NT2/D1 (cell line): ENCODE data around the gene AFDN.

ENCODE experiments used
- DNase-seq: peaks from one replicate; pipeline ENCODE4 v3.0.0-alpha.2; 2011; ENCODE audit warnings: low read depth, low spot score
- H3K27me3 ChIP-seq: 2 replicates; pipeline ENCODE4 v1.6.0; 2011; ENCODE audit warnings: mild to moderate bottlenecking; ENCODE audit not compliant: insufficient read length, insufficient read depth
- H3K36me3 ChIP-seq: 2 replicates; pipeline ENCODE4 v1.6.1; 2011; ENCODE audit warnings: mild to moderate bottlenecking, low read length, mixed read lengths; ENCODE audit not compliant: insufficient read depth, insufficient read length
- H3K4me1 ChIP-seq: 2 replicates; pipeline ENCODE4 v1.5.1; 2011; ENCODE audit not compliant: insufficient read depth, insufficient read length
- H3K4me3 ChIP-seq: 2 replicates; pipeline ENCODE4 v1.5.1; 2011; ENCODE audit warnings: low read depth; ENCODE audit not compliant: insufficient read length
- H3K9ac ChIP-seq: 2 replicates; pipeline ENCODE4 v1.6.0; 2011; ENCODE audit warnings: low read depth; ENCODE audit not compliant: insufficient read length
- H3K9me3 ChIP-seq: 2 replicates; pipeline ENCODE4 v1.5.1; 2011; ENCODE audit warnings: mild to moderate bottlenecking, low read length; ENCODE audit not compliant: insufficient read depth
- SUZ12 ChIP-seq: IDR thresholded peaks from 2 replicates; pipeline ENCODE4 v1.6.1; 2011; ENCODE audit not compliant: insufficient read length, insufficient read depth; ENCODE audit errors: extremely low read depth
- YY1 ChIP-seq: IDR thresholded peaks from 2 replicates; pipeline ENCODE4 v1.6.1; 2011; ENCODE audit not compliant: insufficient read length, insufficient read depth
- ZNF274 ChIP-seq: IDR thresholded peaks from 2 replicates; pipeline ENCODE4 v1.6.1; 2011; ENCODE audit warnings: mild to moderate bottlenecking, low read depth, low read length

The AFDN gene

GRCh38 chr6:167977717-167978467 is 151.2 kb downstream of the AFDN start:
- no peaks in the 10 kb centered on the region; the same call in 1 of the 2 replicates for H3K9me3 ChIP-seq
- no peaks in the 10 kb centered on the region for H3K27me3 ChIP-seq
- TF ChIP-seq ZNF274, result no peak
- TF ChIP-seq YY1, result no peak
- TF ChIP-seq SUZ12, result no peak
- H3K9ac ChIP-seq, result no peak overlapping the region
- no peak for DNase-seq
- no peak overlapping the region for H3K4me3 ChIP-seq
- H3K36me3 ChIP-seq, result peaks cover 7% of the 10 kb centered on the region
- H3K4me1 ChIP-seq, result peaks cover 5% of the 10 kb centered on the region

GRCh38 chr6:167978607-167979006 is 151.9 kb downstream of the AFDN start:
- Histone ChIP-seq H3K36me3 (peaks cover 7% of the 10 kb centered on the region), H3K4me3 (no peak overlapping the region), H3K4me1 (peaks cover 5% of the 10 kb centered on the region), H3K9me3 (no peaks in the 10 kb centered on the region; the same call in 1 of the 2 replicates), H3K27me3 (no peaks in the 10 kb centered on the region), H3K9ac (no peak overlapping the region)
- DNase-seq, result no peak
- TF ChIP-seq SUZ12 (no peak), YY1 (no peak), ZNF274 (no peak)

GRCh38 chr6:167979436-167980139 is 152.9 kb downstream of the AFDN start:
- H3K36me3 ChIP-seq, result peaks cover 7% of the 10 kb centered on the region

GRCh38 chr6:167980911-167981580 is 154.3 kb downstream of the AFDN start:
- no peak overlapping the region for H3K9ac ChIP-seq
- H3K27me3 ChIP-seq, result no peaks in the 10 kb centered on the region
- no peaks in the 10 kb centered on the region; the same call in 1 of the 2 replicates for H3K9me3 ChIP-seq
- peaks cover 3% of the 10 kb centered on the region for H3K4me1 ChIP-seq
- TF ChIP-seq SUZ12 (no peak), YY1 (no peak), ZNF274 (no peak)
- no peaks in the 10 kb centered on the region for H3K36me3 ChIP-seq
- no peak overlapping the region for H3K4me3 ChIP-seq
- no peak for DNase-seq

More at GRCh38 chr6:167979436-167980139, 152.9 kb downstream of the AFDN start:
- Histone ChIP-seq H3K27me3 (no peaks in the 10 kb centered on the region), H3K4me3 (no peak overlapping the region), H3K9me3 (no peaks in the 10 kb centered on the region; the same call in 1 of the 2 replicates), H3K9ac (no peak overlapping the region), H3K4me1 (peaks cover 5% of the 10 kb centered on the region)
- DNase-seq, result no peak
- TF ChIP-seq SUZ12 (no peak), ZNF274 (no peak), YY1 (no peak)

- H3K9me3 ChIP-seq, result no peaks in the 10 kb centered on the region; the same call in 1 of the 2 replicates
- no peak for TF ChIP-seq SUZ12
- no peak for TF ChIP-seq YY1
- TF ChIP-seq ZNF274, result no peak
- peaks cover 3% of the 10 kb centered on the region for H3K4me1 ChIP-seq
- no peaks in the 10 kb centered on the region for H3K36me3 ChIP-seq
- no peak overlapping the region for H3K9ac ChIP-seq
- no peaks in the 10 kb centered on the region for H3K27me3 ChIP-seq
- no peak for DNase-seq
- H3K4me3 ChIP-seq, result no peak overlapping the region
Measured at GRCh38 chr6:167981916-167982462, 155.3 kb downstream of the AFDN start.

GRCh38 chr6:167984144-167984719 is 157.5 kb downstream of the AFDN start:
- Histone ChIP-seq H3K36me3 (no peaks in the 10 kb centered on the region), H3K27me3 (no peaks in the 10 kb centered on the region), H3K4me1 (no peaks in the 10 kb centered on the region), H3K9ac (no peak overlapping the region), H3K9me3 (no peaks in the 10 kb centered on the region; the same call in 1 of the 2 replicates), H3K4me3 (no peak overlapping the region)
- no peak for DNase-seq
- no peak for TF ChIP-seq ZNF274
- no peak for TF ChIP-seq SUZ12
- no peak for TF ChIP-seq YY1
